GM23338 (cell line): ENCODE measurements around the gene CBARP. TPM values are rescaled to one million over a fixed set of nuclear protein-coding genes. Genes with fewer than 3 reads are reported as not detected.

ENCODE experiments used
- ATAC-seq: fragments of 200-7000 bp; cut with Tn5 transposase; 3 replicates; pipeline ENCODE4 v1.9.1; 2020
- DNase-seq: peaks from one replicate; pipeline ENCODE4 v3.0.0-alpha.2; 2015; ENCODE audit warnings: low spot score
- H2AFZ ChIP-seq: fragments of 200-600 bp; sonication (generic); 2 replicates; pipeline ENCODE4 v1.8.0; 2016; ENCODE audit warnings: antibody characterized with exemption, mild to moderate bottlenecking, moderate library complexity
- H3F3A ChIP-seq: fragments of 200-600 bp; sonication (generic); replicated peaks from 2 replicates; pipeline ENCODE4 v1.8.0; 2017; ENCODE audit warnings: antibody characterized with exemption, mixed run types, low read depth
- H3K27ac ChIP-seq: fragments of 200-600 bp; sonication (generic); 2 replicates; pipeline ENCODE4 v1.6.1; 2016; ENCODE audit warnings: low read depth
- H3K27me3 ChIP-seq: fragments of 200-600 bp; sonication (generic); 2 replicates; pipeline ENCODE4 v1.8.0; 2016; ENCODE audit warnings: mild to moderate bottlenecking, mixed run types, moderate library complexity; ENCODE audit not compliant: insufficient read depth
- H3K36me3 ChIP-seq: fragments of 200-600 bp; sonication (generic); 2 replicates; pipeline ENCODE4 v1.8.0; 2016; ENCODE audit warnings: mild to moderate bottlenecking; ENCODE audit not compliant: insufficient read depth
- H3K4me1 ChIP-seq: fragments of 200-600 bp; sonication (generic); 2 replicates; pipeline ENCODE4 v1.8.0; 2016; ENCODE audit warnings: mild to moderate bottlenecking, moderate library complexity; ENCODE audit not compliant: insufficient read depth
- H3K4me2 ChIP-seq: fragments of 200-600 bp; sonication (generic); 2 replicates; pipeline ENCODE4 v1.7.1; 2017; ENCODE audit warnings: mixed run types
- H3K4me3 ChIP-seq: fragments of 200-600 bp; sonication (generic); 2 replicates; pipeline ENCODE4 v1.6.1; 2016; ENCODE audit warnings: mixed run types
- H3K79me2 ChIP-seq: fragments of 200-600 bp; sonication (generic); replicated peaks from 2 replicates; pipeline ENCODE4 v1.8.0; 2017; ENCODE audit warnings: mild to moderate bottlenecking; ENCODE audit not compliant: insufficient read depth
- H3K9me2 ChIP-seq: fragments of 200-600 bp; sonication (generic); 2 replicates; pipeline ENCODE4 v1.8.0; 2017; ENCODE audit not compliant: insufficient read depth
- H4K20me1 ChIP-seq: fragments of 200-600 bp; sonication (generic); replicated peaks from 2 replicates; pipeline ENCODE4 v1.8.0; 2017; ENCODE audit warnings: mild to moderate bottlenecking; ENCODE audit not compliant: insufficient read depth
- H3K27ac Mint-ChIP-seq: 2 replicates; pipeline ENCODE4 v1.8.0; 2020; ENCODE audit warnings: inconsistent platforms, mild to moderate bottlenecking, moderate library complexity, mixed read lengths
- H3K27me3 Mint-ChIP-seq: 3 replicates; pipeline ENCODE4 v1.8.0; 2022; ENCODE audit warnings: low read depth, mild to moderate bottlenecking, moderate library complexity, mixed read lengths, inconsistent platforms; ENCODE audit not compliant: insufficient read depth, poor library complexity
- H3K36me3 Mint-ChIP-seq: 3 replicates; pipeline ENCODE4 v1.8.0; 2021; ENCODE audit warnings: low read depth, mild to moderate bottlenecking, inconsistent platforms, moderate library complexity, mixed read lengths
- H3K4me1 Mint-ChIP-seq: 3 replicates; pipeline ENCODE4 v1.8.0; 2020; ENCODE audit warnings: mild to moderate bottlenecking, inconsistent platforms, mixed read lengths
- H3K4me3 Mint-ChIP-seq: 3 replicates; pipeline ENCODE4 v1.8.0; 2021; ENCODE audit warnings: moderate library complexity, mild to moderate bottlenecking, inconsistent platforms, mixed read lengths
- H3K9me3 Mint-ChIP-seq: 3 replicates; pipeline ENCODE4 v1.8.0; 2020; ENCODE audit warnings: moderate library complexity, mild to moderate bottlenecking, inconsistent platforms, mixed read lengths
- CREB1 ChIP-seq: fragments of 250-450 bp; sonication (Bioruptor Pico); IDR thresholded peaks from 2 replicates; pipeline ENCODE4 v1.5.0; 2020; ENCODE audit warnings: low read depth, mild to moderate bottlenecking, moderate library complexity
- POLR2AphosphoS5 ChIP-seq: IDR thresholded peaks from 2 replicates; pipeline ENCODE4 v1.6.1; 2016; ENCODE audit warnings: antibody characterized with exemption, low read depth
- STAT1 ChIP-seq: IDR thresholded peaks from one replicate; pipeline ENCODE4 v1.6.1; 2016; ENCODE audit warnings: antibody characterized with exemption; ENCODE audit not compliant: unreplicated experiment
- polyA plus RNA-seq: library from polyadenylated mRNA; unstranded; fragments of >200 nt; fragmentation: Nextera tagmentation; extraction: Ambion mirVana; gene quantifications from 2 replicates; pipeline ENCODE4 v1.2.1, GENCODE V29; 2016
- total RNA-seq: library from RNA; depleted of rRNA; stranded (reverse); fragments of >200 nt; shearing (Covaris generic); gene quantifications from 2 replicates; pipeline ENCODE4 v1.2.3, GENCODE V29; 2014
- TF ChIP-seq, protein P1 (sequence below): IDR thresholded peaks from 2 replicates; pipeline ENCODE4 v1.6.1; 2016; ENCODE audit warnings: antibody characterized with exemption
- TF ChIP-seq, protein P2 (sequence below), 2 experiments: fragments of 200-600 bp in 1 of 2; sonication (generic) in 1 of 2; conservative IDR thresholded peaks; 2 replicates each; pipeline versions ENCODE4 v1.5.1 to v1.6.1; 2016 to 2017; ENCODE audit warnings: antibody characterized with exemption in 2 of 2, low read depth in 2 of 2, mild to moderate bottlenecking in 2 of 2, moderate library complexity in 1 of 2

CBARP gene
- total and polyA plus RNA-seq, 2 experiments from 2014 or later, result 2.0 to 14.1 TPM

DNA sequence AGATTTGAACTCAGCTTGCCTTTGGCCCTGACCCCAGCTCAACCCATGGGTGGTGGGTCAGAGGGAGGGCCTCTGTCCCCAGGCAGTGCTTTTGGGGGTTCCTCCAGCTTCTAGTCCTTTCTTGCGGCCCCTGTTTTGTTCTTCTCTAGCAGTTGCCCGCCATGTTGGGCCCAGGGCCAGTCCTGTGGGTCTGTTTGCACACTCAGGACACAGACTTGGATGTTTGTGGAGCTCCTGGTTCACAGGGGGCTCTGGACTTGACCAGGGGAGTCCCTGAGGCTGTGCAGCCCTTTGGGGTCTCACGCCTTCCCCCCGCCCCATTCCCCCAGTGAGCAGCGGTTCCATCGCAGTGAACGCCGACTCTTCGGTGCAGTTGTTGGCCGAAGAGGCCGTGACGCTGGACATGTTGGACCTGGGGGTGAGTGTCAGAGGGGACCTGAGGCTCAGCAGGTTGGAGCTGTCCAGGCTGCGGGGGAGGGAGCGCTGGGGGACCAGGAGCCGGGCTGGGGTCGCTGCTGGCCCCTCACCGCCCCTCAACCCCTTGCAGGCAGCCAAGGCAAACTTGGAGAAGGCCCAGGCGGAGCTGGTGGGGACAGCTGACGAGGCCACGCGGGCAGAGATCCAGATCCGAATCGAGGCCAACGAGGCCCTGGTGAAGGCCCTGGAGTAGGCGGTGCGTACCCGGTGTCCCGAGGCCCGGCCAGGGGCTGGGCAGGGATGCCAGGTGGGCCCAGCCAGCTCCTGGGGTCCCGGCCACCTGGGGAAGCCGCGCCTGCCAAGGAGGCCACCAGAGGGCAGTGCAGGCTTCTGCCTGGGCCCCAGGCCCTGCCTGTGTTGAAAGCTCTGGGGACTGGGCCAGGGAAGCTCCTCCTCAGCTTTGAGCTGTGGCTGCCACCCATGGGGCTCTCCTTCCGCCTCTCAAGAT is 6.2 kb upstream of the CBARP start:
- no peak overlapping the region for H3K27ac ChIP-seq
- H3K27ac Mint-ChIP-seq, result peak overlapping the region; percentile 94

DNA sequence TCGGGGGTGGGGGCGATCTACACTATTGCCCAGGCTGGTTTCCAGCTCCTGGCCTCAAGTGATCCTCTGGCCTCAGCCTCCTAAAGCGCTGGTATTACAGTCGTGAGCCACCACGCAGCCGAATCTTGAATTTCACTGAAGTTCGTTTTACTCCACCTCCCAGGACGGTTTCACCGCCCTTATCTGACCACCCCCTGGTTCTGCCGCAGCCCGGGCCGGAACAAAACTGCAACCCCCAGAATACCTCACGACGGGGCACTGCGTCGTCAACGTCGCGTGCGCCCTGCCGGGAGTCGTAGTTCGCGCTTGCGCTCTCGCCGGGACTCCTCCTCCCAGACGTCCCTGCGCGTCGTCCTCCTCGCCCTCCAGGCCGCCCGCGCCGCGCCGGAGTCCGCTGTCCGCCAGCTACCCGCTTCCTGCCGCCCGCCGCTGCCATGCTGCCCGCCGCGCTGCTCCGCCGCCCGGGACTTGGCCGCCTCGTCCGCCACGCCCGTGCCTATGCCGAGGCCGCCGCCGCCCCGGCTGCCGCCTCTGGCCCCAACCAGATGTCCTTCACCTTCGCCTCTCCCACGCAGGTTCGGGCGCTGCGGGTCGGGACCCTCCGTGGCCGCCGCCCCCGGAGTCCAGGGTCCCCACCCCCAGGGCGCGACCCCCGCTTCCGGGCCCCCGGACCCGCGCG is 3.8 kb upstream of the CBARP start, which contains the start of gene ATP5F1D:
Gene ATP5F1D, plus strand, starts transcription at position 335 of the 679 bp plus-strand sequence. Its CDS starts 100 bp downstream, at position 435.
- peaks cover 7% of the 10 kb centered on the region for H3K79me2 ChIP-seq
- no peak within 1 kb of the TSS for H3K27ac ChIP-seq
- H3K27me3 ChIP-seq, result no peaks in the 10 kb centered on the region
- peaks cover 3% of the 10 kb centered on the region; the same call in 1 of the 2 replicates for H4K20me1 ChIP-seq
- peaks cover 15% of the 10 kb centered on the region; the same call in 1 of the 2 replicates for H3K4me1 ChIP-seq
- Mint-ChIP-seq H3K36me3 (no peaks in the 10 kb centered on the region; the same call in 2 of the 3 replicates), H3K27ac (peak within 1 kb of the TSS; percentile 66), H3K9me3 (no peaks in the 10 kb centered on the region; the same call in 2 of the 3 replicates), H3K27me3 (peaks cover 11% of the 10 kb centered on the region), H3K4me1 (peaks cover 20% of the 10 kb centered on the region), H3K4me3 (peak within 1 kb of the TSS; percentile 86)
- TF ChIP-seq, protein P1, sequence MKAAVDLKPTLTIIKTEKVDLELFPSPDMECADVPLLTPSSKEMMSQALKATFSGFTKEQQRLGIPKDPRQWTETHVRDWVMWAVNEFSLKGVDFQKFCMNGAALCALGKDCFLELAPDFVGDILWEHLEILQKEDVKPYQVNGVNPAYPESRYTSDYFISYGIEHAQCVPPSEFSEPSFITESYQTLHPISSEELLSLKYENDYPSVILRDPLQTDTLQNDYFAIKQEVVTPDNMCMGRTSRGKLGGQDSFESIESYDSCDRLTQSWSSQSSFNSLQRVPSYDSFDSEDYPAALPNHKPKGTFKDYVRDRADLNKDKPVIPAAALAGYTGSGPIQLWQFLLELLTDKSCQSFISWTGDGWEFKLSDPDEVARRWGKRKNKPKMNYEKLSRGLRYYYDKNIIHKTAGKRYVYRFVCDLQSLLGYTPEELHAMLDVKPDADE, result peak; percentile 99
- peak; percentile 73 for TF ChIP-seq POLR2AphosphoS5
- TF ChIP-seq STAT1, result no peak
- peak; percentile 95 for TF ChIP-seq CREB1 (CRISPR knock-in tag)
- peak within 1 kb of the TSS; percentile 74; the same call in 1 of the 2 replicates for H2AFZ ChIP-seq
- ATAC-seq (peak; percentile 33), DNase-seq (peak; percentile 98)
- no peaks in the 10 kb centered on the region for H3K36me3 ChIP-seq
- peak within 1 kb of the TSS; percentile 95 for H3K4me3 ChIP-seq
- H3K4me2 ChIP-seq, result peak within 1 kb of the TSS; percentile 89
- H3F3A ChIP-seq, result peaks cover 37% of the 10 kb centered on the region
- no peaks in the 10 kb centered on the region for H3K9me2 ChIP-seq

More for the DNA sequence above, 6.2 kb upstream of the CBARP start:
- Histone ChIP-seq H3K4me3 (no peak overlapping the region), H3K79me2 (peaks cover 7% of the 10 kb centered on the region), H3K27me3 (no peaks in the 10 kb centered on the region), H3F3A (peaks cover 27% of the 10 kb centered on the region), H3K4me1 (peaks cover 11% of the 10 kb centered on the region; the same call in 1 of the 2 replicates), H2AFZ (no peak overlapping the region), H3K36me3 (no peaks in the 10 kb centered on the region), H3K9me2 (no peaks in the 10 kb centered on the region), H4K20me1 (peaks cover 3% of the 10 kb centered on the region; the same call in 1 of the 2 replicates), H3K4me2 (no peak overlapping the region)
- H3K27me3 Mint-ChIP-seq, result peaks cover 12% of the 10 kb centered on the region
- H3K9me3 Mint-ChIP-seq, result no peaks in the 10 kb centered on the region; the same call in 2 of the 3 replicates
- no peaks in the 10 kb centered on the region; the same call in 2 of the 3 replicates for H3K36me3 Mint-ChIP-seq
- TF ChIP-seq, protein P2, sequence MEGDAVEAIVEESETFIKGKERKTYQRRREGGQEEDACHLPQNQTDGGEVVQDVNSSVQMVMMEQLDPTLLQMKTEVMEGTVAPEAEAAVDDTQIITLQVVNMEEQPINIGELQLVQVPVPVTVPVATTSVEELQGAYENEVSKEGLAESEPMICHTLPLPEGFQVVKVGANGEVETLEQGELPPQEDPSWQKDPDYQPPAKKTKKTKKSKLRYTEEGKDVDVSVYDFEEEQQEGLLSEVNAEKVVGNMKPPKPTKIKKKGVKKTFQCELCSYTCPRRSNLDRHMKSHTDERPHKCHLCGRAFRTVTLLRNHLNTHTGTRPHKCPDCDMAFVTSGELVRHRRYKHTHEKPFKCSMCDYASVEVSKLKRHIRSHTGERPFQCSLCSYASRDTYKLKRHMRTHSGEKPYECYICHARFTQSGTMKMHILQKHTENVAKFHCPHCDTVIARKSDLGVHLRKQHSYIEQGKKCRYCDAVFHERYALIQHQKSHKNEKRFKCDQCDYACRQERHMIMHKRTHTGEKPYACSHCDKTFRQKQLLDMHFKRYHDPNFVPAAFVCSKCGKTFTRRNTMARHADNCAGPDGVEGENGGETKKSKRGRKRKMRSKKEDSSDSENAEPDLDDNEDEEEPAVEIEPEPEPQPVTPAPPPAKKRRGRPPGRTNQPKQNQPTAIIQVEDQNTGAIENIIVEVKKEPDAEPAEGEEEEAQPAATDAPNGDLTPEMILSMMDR (conservative IDR thresholded peaks at IDR 0.05; ENCODE audit: low read depth in 2 of 2), result peak; percentile 65 to 95
- TF ChIP-seq, protein P1, result no peak
- peak overlapping the region; percentile 48; the same call in 2 of the 3 replicates for H3K4me3 Mint-ChIP-seq
- ATAC-seq (peak; percentile 49), DNase-seq (peak; percentile 88)
- H3K4me1 Mint-ChIP-seq, result peaks cover 13% of the 10 kb centered on the region
